ENCODE measurements around the gene YPEL2. TPM values are rescaled to one million over a fixed set of nuclear protein-coding genes. Genes with fewer than 3 reads are reported as not detected.

The YPEL2 gene
- polyA plus RNA-seq, 2 of the 4 experiments (the other 2 are of a cell fraction), result 5.4 to 8.2 TPM

DNA sequence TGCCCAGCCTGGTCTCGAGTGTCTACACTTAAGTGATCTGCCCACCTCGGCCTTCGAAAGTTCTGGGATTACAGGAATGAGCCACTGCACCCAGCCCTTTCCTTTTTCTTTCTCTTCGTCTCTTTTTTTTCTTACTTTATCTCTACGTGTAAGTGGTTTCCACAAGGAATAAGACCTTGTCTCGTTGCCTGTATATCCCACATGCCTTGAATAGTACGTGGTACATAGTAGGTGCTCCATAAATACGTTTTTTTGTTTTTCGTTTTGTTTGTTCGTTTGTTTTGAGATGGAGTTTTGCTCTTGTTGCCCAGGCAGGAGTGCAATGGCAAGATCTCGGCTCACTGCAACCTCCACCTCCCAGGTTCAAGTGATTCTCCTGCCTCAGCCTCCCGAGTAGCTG, 86.0 kb downstream of the YPEL2 start:
- no peaks in the 10 kb centered on the region for H3K9me3 ChIP-seq
- no peak overlapping the region for H3K4me3 ChIP-seq
- no peak for DNase-seq (ENCODE audit: low read depth in 1 of 2, low spot score in 1 of 2)
- no peak overlapping the region for H3K27ac ChIP-seq
- no peak overlapping the region for H3K4me2 ChIP-seq
- ChIA-PET CTCF (no interaction called here), POLR2A (no interaction called here)
- no peak for FAIRE-seq
- 53% methylated on average over 12 of the region's 12 CpGs for WGBS (ENCODE audit: missing lambda C conversion rate)
- TF ChIP-seq MAFK (IDR thresholded peaks at IDR 0.05; ENCODE audit: partially characterized antibody), result no peak
- TF ChIP-seq, protein P1, sequence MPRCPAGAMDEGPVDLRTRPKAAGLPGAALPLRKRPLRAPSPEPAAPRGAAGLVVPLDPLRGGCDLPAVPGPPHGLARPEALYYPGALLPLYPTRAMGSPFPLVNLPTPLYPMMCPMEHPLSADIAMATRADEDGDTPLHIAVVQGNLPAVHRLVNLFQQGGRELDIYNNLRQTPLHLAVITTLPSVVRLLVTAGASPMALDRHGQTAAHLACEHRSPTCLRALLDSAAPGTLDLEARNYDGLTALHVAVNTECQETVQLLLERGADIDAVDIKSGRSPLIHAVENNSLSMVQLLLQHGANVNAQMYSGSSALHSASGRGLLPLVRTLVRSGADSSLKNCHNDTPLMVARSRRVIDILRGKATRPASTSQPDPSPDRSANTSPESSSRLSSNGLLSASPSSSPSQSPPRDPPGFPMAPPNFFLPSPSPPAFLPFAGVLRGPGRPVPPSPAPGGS (IDR thresholded peaks at IDR 0.05), result no peak
- TF ChIP-seq REST (IDR thresholded peaks at IDR 0.05), result no peak
- TF ChIP-seq MAZ (IDR thresholded peaks at IDR 0.05; ENCODE audit: borderline replicate concordance, low read depth, low read length), result no peak
- TF ChIP-seq CEBPB (IDR thresholded peaks at IDR 0.05), result no peak
- TF ChIP-seq RNF2 (IDR thresholded peaks at IDR 0.05; ENCODE audit: borderline replicate concordance, low read depth), result no peak
- no peak for TF ChIP-seq SMC3 (IDR thresholded peaks at IDR 0.05)
- no peak for TF ChIP-seq FOSL2 (IDR thresholded peaks at IDR 0.05)
- TF ChIP-seq FOSL2 (CRISPR knock-in tag; IDR thresholded peaks at IDR 0.05), result no peak
- TF ChIP-seq JUN (IDR thresholded peaks at IDR 0.05), result no peak
- TF ChIP-seq NR3C1 (IDR thresholded peaks at IDR 0.05), result no peak
- no peak for TF ChIP-seq BHLHE40 (IDR thresholded peaks at IDR 0.05; ENCODE audit: low read depth, low read length)
- TF ChIP-seq PHF8 (IDR thresholded peaks at IDR 0.05; ENCODE audit: borderline replicate concordance, low read depth), result no peak
- no peak for TF ChIP-seq SREBF2 (IDR thresholded peaks at IDR 0.05)
- ATAC-seq, result no peak
- H3K4me1 ChIP-seq, result no peaks in the 10 kb centered on the region

- POLR2A ChIA-PET, result no interaction called here
- DNase-seq (ENCODE audit: low read depth in 1 of 2, low spot score in 1 of 2), result no peak
- Histone ChIP-seq H3K4me2 (no peak overlapping the region), H3K4me1 (peaks cover 11% of the 10 kb centered on the region), H3K9me3 (no peaks in the 10 kb centered on the region), H3K4me3 (no peak overlapping the region), H3K27ac (no peak overlapping the region)
- FAIRE-seq, result no peak
- TF ChIP-seq KDM5A (IDR thresholded peaks at IDR 0.05) (no peak), ZFP36 (IDR thresholded peaks at IDR 0.05; ENCODE audit: borderline replicate concordance, partially characterized antibody) (no peak), RNF2 (IDR thresholded peaks at IDR 0.05; ENCODE audit: borderline replicate concordance, low read depth) (no peak), ZC3H11A (IDR thresholded peaks at IDR 0.05) (no peak), SMC3 (IDR thresholded peaks at IDR 0.05) (no peak), CBX2 (IDR thresholded peaks at IDR 0.05; ENCODE audit: borderline replicate concordance, low read depth) (no peak), HOXA7 (CRISPR knock-in tag; IDR thresholded peaks at IDR 0.05) (no peak), TP53 (CRISPR knock-in tag; IDR thresholded peaks at IDR 0.05) (no peak)
- no peak for ATAC-seq
- WGBS (ENCODE audit: missing lambda C conversion rate), result 37% methylated on average over 4 of the region's 4 CpGs
- CTCF ChIA-PET, result interaction anchor here (1.0 to 1.3 kb wide), 4 partner anchors 14 to 89 kb away, joined by 3 to 6 read pairs (median 4); no protein-coding TSS in a partner anchor
Observed at GRCh38 chr17:59418732-59419166, 87.3 kb downstream of the YPEL2 start.

- CTCF ChIA-PET, result interaction anchor here (1.5 to 12.7 kb wide), 2 partner anchors 9 to 18 kb away, joined by 5 to 171 read pairs; no protein-coding TSS in a partner anchor
- no peak overlapping the region for H3K4me3 ChIP-seq
- TF ChIP-seq ESRRA (IDR thresholded peaks at IDR 0.05; ENCODE audit: borderline replicate concordance, low read length), result no peak
- no peak for TF ChIP-seq FOXS1 (CRISPR knock-in tag; IDR thresholded peaks at IDR 0.05)
- ATAC-seq (no peak), DNase-seq (ENCODE audit: low read depth in 1 of 2, low spot score in 1 of 2) (no peak), FAIRE-seq (no peak)
- POLR2A ChIA-PET, result no interaction called here
- peaks cover 11% of the 10 kb centered on the region for H3K4me1 ChIP-seq
- WGBS (ENCODE audit: missing lambda C conversion rate), result 54% methylated on average over 3 of the region's 3 CpGs
- no peak overlapping the region for H3K27ac ChIP-seq
- no peak overlapping the region for H3K4me2 ChIP-seq
- H3K9me3 ChIP-seq, result no peaks in the 10 kb centered on the region
Observed at GRCh38 chr17:59420901-59421300, 89.4 kb downstream of the YPEL2 start.

Data from A549 (cell line).